GM12878 (cell line): ENCODE data around the gene LZTFL1. TPM values are rescaled to one million over a fixed set of nuclear protein-coding genes. Genes with fewer than 3 reads are reported as not detected.

Experiments
- ATF7 ChIP-seq: fragments of 450-650 bp; IDR thresholded peaks from 2 replicates; pipeline ENCODE4 v1.6.1; 2016; ENCODE audit warnings: low read depth, mild to moderate bottlenecking
- BACH1 ChIP-seq: fragments of 450-650 bp; IDR thresholded peaks from 2 replicates; pipeline ENCODE4 v1.6.1; 2017; ENCODE audit warnings: mild to moderate bottlenecking, borderline replicate concordance
- JUNB ChIP-seq: IDR thresholded peaks from 2 replicates; pipeline ENCODE4 v1.6.1; 2016; ENCODE audit warnings: antibody characterized with exemption, mild to moderate bottlenecking
- MEF2B ChIP-seq: fragments of 450-650 bp; IDR thresholded peaks from 2 replicates; pipeline ENCODE4 v1.6.1; 2018; ENCODE audit warnings: mild to moderate bottlenecking, moderate library complexity; ENCODE audit not compliant: partially characterized antibody, poor library complexity, severe bottlenecking
- NFYB ChIP-seq: IDR thresholded peaks from 2 replicates; pipeline ENCODE4 v1.6.1; 2011; ENCODE audit warnings: low read depth, mild to moderate bottlenecking, low read length, improper control_type of control experiment, moderate library complexity; ENCODE audit not compliant: insufficient read depth
- NR2C2 ChIP-seq: IDR thresholded peaks from 2 replicates; pipeline ENCODE4 v1.6.1; 2011; ENCODE audit warnings: borderline replicate concordance, low read depth; ENCODE audit not compliant: control insufficient read depth, insufficient read length
- PML ChIP-seq: IDR thresholded peaks from 2 replicates; pipeline ENCODE4 v1.6.1; 2012; ENCODE audit warnings: low read length, inconsistent platforms
- POLR2AphosphoS5 ChIP-seq: IDR thresholded peaks from 2 replicates; pipeline ENCODE4 v1.6.1; 2011; ENCODE audit warnings: mild to moderate bottlenecking, low read length, inconsistent platforms
- SREBF1 ChIP-seq: IDR thresholded peaks from 2 replicates; pipeline ENCODE4 v1.6.1; 2012; ENCODE audit warnings: mild to moderate bottlenecking, low read length
- polyA plus RNA-seq, 11 experiments: library from polyadenylated mRNA; depleted of rRNA in 4 of 11; unstranded in 6 of 11; stranded (reverse) in 5 of 11; fragments of >200 nt; fragmentation: Nextera tagmentation in 4 of 11; fragmentation: Illumina TruSeq in 1 of 11; extraction: Ambion mirVana in 4 of 11; extraction: Trizol in 1 of 11; gene quantifications; 1 replicate in 1 of 11; 2 replicates in 10 of 11; pipeline versions ENCODE4 v1.2.1 to v1.2.3, GENCODE V29; 2011 to 2016; ENCODE audit warnings: inconsistent platforms in 2 of 11, missing spikeins in 2 of 11, low read depth in 1 of 11
- total RNA-seq, 4 experiments: library from RNA; depleted of rRNA in 3 of 4; stranded (reverse); fragments of >200 nt in 3 of 4; fragmentation: Illumina TruSeq in 1 of 4; extraction: Trizol in 1 of 4; gene quantifications; 2 replicates each; pipeline versions ENCODE4 v1.2.1 to v1.2.3, GENCODE V29; 2013 to 2021
- TF ChIP-seq, protein P1 (sequence below): fragments of 450-650 bp; IDR thresholded peaks from 2 replicates; pipeline ENCODE4 v1.6.1; 2017; ENCODE audit warnings: mild to moderate bottlenecking, low read depth, inconsistent platforms; ENCODE audit not compliant: poor library complexity, severe bottlenecking
- TF ChIP-seq, protein P2 (sequence below): IDR thresholded peaks from 2 replicates; pipeline ENCODE4 v1.6.1; 2011; ENCODE audit warnings: borderline replicate concordance, low read depth, mild to moderate bottlenecking, moderate library complexity, mixed read lengths, low read length; ENCODE audit not compliant: insufficient read depth; ENCODE audit errors: extremely low read length
- TF ChIP-seq, protein P3 (sequence below), 3 experiments: IDR thresholded peaks in 2 of 3; conservative IDR thresholded peaks in 1 of 3; 2 replicates each; pipeline ENCODE4 v1.5.1; 2011; ENCODE audit warnings: low read depth in 3 of 3, low read length in 3 of 3, mild to moderate bottlenecking in 3 of 3, control low read depth in 2 of 3, moderate library complexity in 2 of 3, inconsistent platforms in 1 of 3, mixed read lengths in 1 of 3; ENCODE audit not compliant: control insufficient read depth in 2 of 3, insufficient read depth in 1 of 3; ENCODE audit errors: extremely low read depth in 1 of 3
- TF ChIP-seq, protein P4 (sequence below): fragments of 150-350 bp; IDR thresholded peaks from 2 replicates; pipeline ENCODE4 v1.6.1; 2016; ENCODE audit warnings: low read depth, low read length
- TF ChIP-seq, protein P5 (sequence below): fragments of 450-650 bp; IDR thresholded peaks from 2 replicates; pipeline ENCODE4 v1.6.1; 2017; ENCODE audit warnings: low read depth, mild to moderate bottlenecking, moderate library complexity
- TF ChIP-seq, protein P6 (sequence below): IDR thresholded peaks from 2 replicates; pipeline ENCODE4 v1.6.1; 2011; ENCODE audit warnings: borderline replicate concordance, low read depth, mild to moderate bottlenecking, moderate library complexity, low read length; ENCODE audit not compliant: insufficient read depth, poor library complexity, severe bottlenecking

Gene LZTFL1
- total and polyA plus RNA-seq, 10 of the 15 experiments (the other 5 are each of a cell fraction or from before 2014, with no cell fraction given), result 9.8 to 74.1 (median 11.9) TPM

DNA sequence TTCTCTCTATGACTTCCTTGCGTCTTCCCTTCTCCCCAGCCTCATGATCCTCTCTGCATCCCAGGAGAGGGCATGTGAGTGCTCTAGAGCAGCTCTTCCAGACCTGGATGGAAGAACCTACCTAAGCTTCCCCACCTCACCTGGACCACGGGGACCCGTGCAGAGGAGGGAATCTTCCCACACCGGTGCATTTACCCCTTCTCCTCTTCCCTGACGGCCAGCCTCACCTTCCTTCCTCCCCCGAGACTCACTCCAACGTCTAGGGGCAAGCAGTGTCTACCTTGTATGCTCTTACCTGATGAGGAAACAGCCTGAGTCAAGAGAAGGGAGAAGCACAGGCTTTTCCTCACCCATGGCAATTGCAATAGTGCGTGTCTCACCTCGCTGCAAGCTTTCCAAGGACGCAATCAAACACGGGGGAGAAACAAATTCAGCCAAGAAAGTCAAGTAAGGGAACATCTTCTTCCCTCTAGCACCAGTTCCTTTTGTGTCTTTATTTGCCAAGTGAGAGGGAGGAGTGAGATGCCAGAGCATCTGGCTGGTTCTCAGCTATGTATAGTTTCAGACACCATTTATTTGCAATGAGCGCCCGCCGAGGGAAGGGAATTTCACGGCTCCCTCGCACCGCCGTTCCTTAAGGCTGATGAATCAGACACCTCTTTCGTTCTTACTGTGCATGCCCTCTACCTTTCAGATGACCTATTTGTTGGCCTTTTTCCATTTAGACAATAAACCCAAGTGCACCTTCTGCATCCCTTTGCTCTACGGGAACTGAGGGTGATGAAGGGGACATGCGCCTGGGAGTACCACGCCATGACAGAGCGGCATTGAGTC is 42.7 kb upstream of the LZTFL1 start (continued):
- TF ChIP-seq, protein P1, sequence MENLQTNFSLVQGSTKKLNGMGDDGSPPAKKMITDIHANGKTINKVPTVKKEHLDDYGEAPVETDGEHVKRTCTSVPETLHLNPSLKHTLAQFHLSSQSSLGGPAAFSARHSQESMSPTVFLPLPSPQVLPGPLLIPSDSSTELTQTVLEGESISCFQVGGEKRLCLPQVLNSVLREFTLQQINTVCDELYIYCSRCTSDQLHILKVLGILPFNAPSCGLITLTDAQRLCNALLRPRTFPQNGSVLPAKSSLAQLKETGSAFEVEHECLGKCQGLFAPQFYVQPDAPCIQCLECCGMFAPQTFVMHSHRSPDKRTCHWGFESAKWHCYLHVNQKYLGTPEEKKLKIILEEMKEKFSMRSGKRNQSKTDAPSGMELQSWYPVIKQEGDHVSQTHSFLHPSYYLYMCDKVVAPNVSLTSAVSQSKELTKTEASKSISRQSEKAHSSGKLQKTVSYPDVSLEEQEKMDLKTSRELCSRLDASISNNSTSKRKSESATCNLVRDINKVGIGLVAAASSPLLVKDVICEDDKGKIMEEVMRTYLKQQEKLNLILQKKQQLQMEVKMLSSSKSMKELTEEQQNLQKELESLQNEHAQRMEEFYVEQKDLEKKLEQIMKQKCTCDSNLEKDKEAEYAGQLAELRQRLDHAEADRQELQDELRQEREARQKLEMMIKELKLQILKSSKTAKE, result peak; percentile 34
- TF ChIP-seq SREBF1 (no peak), NR2C2 (no peak), PML (peak; percentile 75; the same call in 1 of the 2 replicates), ATF7 (peak; percentile 65), BACH1 (no peak), JUNB (peak; percentile 96), NFYB (no peak), POLR2AphosphoS5 (no peak), MEF2B (peak; percentile 28)
- TF ChIP-seq, protein P2, sequence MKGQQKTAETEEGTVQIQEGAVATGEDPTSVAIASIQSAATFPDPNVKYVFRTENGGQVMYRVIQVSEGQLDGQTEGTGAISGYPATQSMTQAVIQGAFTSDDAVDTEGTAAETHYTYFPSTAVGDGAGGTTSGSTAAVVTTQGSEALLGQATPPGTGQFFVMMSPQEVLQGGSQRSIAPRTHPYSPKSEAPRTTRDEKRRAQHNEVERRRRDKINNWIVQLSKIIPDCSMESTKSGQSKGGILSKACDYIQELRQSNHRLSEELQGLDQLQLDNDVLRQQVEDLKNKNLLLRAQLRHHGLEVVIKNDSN, result no peak
- TF ChIP-seq, protein P3, sequence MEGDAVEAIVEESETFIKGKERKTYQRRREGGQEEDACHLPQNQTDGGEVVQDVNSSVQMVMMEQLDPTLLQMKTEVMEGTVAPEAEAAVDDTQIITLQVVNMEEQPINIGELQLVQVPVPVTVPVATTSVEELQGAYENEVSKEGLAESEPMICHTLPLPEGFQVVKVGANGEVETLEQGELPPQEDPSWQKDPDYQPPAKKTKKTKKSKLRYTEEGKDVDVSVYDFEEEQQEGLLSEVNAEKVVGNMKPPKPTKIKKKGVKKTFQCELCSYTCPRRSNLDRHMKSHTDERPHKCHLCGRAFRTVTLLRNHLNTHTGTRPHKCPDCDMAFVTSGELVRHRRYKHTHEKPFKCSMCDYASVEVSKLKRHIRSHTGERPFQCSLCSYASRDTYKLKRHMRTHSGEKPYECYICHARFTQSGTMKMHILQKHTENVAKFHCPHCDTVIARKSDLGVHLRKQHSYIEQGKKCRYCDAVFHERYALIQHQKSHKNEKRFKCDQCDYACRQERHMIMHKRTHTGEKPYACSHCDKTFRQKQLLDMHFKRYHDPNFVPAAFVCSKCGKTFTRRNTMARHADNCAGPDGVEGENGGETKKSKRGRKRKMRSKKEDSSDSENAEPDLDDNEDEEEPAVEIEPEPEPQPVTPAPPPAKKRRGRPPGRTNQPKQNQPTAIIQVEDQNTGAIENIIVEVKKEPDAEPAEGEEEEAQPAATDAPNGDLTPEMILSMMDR (IDR thresholded peaks at IDR 0.05 in 2 of 3, conservative IDR thresholded peaks at IDR 0.05 in 1 of 3; ENCODE audit: control insufficient read depth in 2 of 3, extremely low read depth in 1 of 3, insufficient read depth in 1 of 3, low read depth in 3 of 3, low read length in 3 of 3), result no peak
- TF ChIP-seq, protein P4, sequence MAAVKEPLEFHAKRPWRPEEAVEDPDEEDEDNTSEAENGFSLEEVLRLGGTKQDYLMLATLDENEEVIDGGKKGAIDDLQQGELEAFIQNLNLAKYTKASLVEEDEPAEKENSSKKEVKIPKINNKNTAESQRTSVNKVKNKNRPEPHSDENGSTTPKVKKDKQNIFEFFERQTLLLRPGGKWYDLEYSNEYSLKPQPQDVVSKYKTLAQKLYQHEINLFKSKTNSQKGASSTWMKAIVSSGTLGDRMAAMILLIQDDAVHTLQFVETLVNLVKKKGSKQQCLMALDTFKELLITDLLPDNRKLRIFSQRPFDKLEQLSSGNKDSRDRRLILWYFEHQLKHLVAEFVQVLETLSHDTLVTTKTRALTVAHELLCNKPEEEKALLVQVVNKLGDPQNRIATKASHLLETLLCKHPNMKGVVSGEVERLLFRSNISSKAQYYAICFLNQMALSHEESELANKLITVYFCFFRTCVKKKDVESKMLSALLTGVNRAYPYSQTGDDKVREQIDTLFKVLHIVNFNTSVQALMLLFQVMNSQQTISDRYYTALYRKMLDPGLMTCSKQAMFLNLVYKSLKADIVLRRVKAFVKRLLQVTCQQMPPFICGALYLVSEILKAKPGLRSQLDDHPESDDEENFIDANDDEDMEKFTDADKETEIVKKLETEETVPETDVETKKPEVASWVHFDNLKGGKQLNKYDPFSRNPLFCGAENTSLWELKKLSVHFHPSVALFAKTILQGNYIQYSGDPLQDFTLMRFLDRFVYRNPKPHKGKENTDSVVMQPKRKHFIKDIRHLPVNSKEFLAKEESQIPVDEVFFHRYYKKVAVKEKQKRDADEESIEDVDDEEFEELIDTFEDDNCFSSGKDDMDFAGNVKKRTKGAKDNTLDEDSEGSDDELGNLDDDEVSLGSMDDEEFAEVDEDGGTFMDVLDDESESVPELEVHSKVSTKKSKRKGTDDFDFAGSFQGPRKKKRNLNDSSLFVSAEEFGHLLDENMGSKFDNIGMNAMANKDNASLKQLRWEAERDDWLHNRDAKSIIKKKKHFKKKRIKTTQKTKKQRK, result no peak
- TF ChIP-seq, protein P5, sequence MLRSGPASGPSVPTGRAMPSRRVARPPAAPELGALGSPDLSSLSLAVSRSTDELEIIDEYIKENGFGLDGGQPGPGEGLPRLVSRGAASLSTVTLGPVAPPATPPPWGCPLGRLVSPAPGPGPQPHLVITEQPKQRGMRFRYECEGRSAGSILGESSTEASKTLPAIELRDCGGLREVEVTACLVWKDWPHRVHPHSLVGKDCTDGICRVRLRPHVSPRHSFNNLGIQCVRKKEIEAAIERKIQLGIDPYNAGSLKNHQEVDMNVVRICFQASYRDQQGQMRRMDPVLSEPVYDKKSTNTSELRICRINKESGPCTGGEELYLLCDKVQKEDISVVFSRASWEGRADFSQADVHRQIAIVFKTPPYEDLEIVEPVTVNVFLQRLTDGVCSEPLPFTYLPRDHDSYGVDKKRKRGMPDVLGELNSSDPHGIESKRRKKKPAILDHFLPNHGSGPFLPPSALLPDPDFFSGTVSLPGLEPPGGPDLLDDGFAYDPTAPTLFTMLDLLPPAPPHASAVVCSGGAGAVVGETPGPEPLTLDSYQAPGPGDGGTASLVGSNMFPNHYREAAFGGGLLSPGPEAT, result peak; percentile 67; the same call in 1 of the 2 replicates
- TF ChIP-seq, protein P6, sequence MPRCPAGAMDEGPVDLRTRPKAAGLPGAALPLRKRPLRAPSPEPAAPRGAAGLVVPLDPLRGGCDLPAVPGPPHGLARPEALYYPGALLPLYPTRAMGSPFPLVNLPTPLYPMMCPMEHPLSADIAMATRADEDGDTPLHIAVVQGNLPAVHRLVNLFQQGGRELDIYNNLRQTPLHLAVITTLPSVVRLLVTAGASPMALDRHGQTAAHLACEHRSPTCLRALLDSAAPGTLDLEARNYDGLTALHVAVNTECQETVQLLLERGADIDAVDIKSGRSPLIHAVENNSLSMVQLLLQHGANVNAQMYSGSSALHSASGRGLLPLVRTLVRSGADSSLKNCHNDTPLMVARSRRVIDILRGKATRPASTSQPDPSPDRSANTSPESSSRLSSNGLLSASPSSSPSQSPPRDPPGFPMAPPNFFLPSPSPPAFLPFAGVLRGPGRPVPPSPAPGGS, result peak; percentile 74
